ENCODE measurements around the gene TARS3. TPM values are rescaled to one million over a fixed set of nuclear protein-coding genes. Genes with fewer than 3 reads are reported as not detected.
"Not testable (repeated sequence)": the region's sequence is repeated elsewhere in the genome, so short reads cannot be mapped to it uniquely, and the experiment has no call there.

The TARS3 gene
- 7.1 and 10.9 TPM in 2 replicates for total RNA-seq (2014; rRNA removed; shearing (Covaris generic))
- polyA plus RNA-seq (2015; cell fraction: cytosol; rRNA removed), result 3.8 and 4.0 TPM in 2 replicates
- polyA plus RNA-seq (2015; cell fraction: nucleus; rRNA removed), result 4.4 and 6.4 TPM in 2 replicates

GRCh38 chr15:101723874-101724674, at the start of gene TARS3:
Gene TARS3, minus strand, starts transcription at chr15:101724473. Its CDS starts 86 bp downstream, at chr15:101724387.
- DNase-seq (ENCODE audit: low read depth), result peak; percentile 79

- DNase-seq (ENCODE audit: low read depth), result no peak
These were observed 49.3 kb upstream of the TARS3 start for GRCh38 chr15:101773496-101774100.

- no peak for DNase-seq (ENCODE audit: low read depth)
These were observed 48.6 kb upstream of the TARS3 start for GRCh38 chr15:101772921-101773320.

GRCh38 chr15:101767083-101767640, 42.9 kb upstream of the TARS3 start:
- not testable (repeated sequence) for DNase-seq (ENCODE audit: low read depth)

GRCh38 chr15:101765772-101766456, 41.6 kb upstream of the TARS3 start:
- DNase-seq (ENCODE audit: low read depth), result no peak

- DNase-seq (ENCODE audit: low read depth), result not testable (repeated sequence)
These were observed 41.0 kb upstream of the TARS3 start for GRCh38 chr15:101765340-101765671.

- DNase-seq (ENCODE audit: low read depth), result peak; percentile 62
These were observed 40.5 kb upstream of the TARS3 start for GRCh38 chr15:101764669-101765339.

GRCh38 chr15:101746716-101747082, 22.4 kb upstream of the TARS3 start:
- not testable (repeated sequence) for DNase-seq (ENCODE audit: low read depth)

GRCh38 chr15:101734837-101735236, 10.6 kb upstream of the TARS3 start:
- not testable (repeated sequence) for DNase-seq (ENCODE audit: low read depth)

- no peak for DNase-seq (ENCODE audit: low read depth)
These were observed 9.3 kb upstream of the TARS3 start for GRCh38 chr15:101733545-101733944.

- DNase-seq (ENCODE audit: low read depth), result no peak
These were observed 8.5 kb upstream of the TARS3 start for GRCh38 chr15:101732772-101733171.

GRCh38 chr15:101731746-101732145, 7.5 kb upstream of the TARS3 start:
- no peak for DNase-seq (ENCODE audit: low read depth)

GRCh38 chr15:101727186-101727585, 2.9 kb upstream of the TARS3 start:
- no peak for DNase-seq (ENCODE audit: low read depth)

- DNase-seq (ENCODE audit: low read depth), result no peak
These were observed 800 bp upstream of the TARS3 start for GRCh38 chr15:101725073-101725472.

- DNase-seq (ENCODE audit: low read depth), result no peak
These were observed 367 bp upstream of the TARS3 start for GRCh38 chr15:101724675-101725005.

- peak; percentile 53 for DNase-seq (ENCODE audit: low read depth)
These were observed 951 bp downstream of the TARS3 start for GRCh38 chr15:101723171-101723873.

- DNase-seq (ENCODE audit: low read depth), result no peak
These were observed 5.4 kb downstream of the TARS3 start for GRCh38 chr15:101718896-101719295.

GRCh38 chr15:101712078-101712477, 12.2 kb downstream of the TARS3 start:
- no peak for DNase-seq (ENCODE audit: low read depth)

GRCh38 chr15:101710806-101711205, 13.5 kb downstream of the TARS3 start:
- peak; percentile 70 for DNase-seq (ENCODE audit: low read depth)

- DNase-seq (ENCODE audit: low read depth), result no peak
These were observed 14.8 kb downstream of the TARS3 start for GRCh38 chr15:101709466-101709865.

GRCh38 chr15:101707983-101708382, 16.3 kb downstream of the TARS3 start:
- DNase-seq (ENCODE audit: low read depth), result no peak
